T-helper 1 cell treated with Interleukin-12 subunit alpha and Interleukin-12 subunit beta and Interleukin-4 antibody, amounts not matched to agents 30 ng/mL and 1 ng/mL, for 36 hours (primary cell): ENCODE data around the gene TSEN2. TPM values are rescaled to one million over a fixed set of nuclear protein-coding genes. Genes with fewer than 3 reads are reported as not detected.

Experiments
- total RNA-seq: library from RNA; stranded (reverse); gene quantifications from 2 replicates; pipeline ENCODE4 v1.2.3, GENCODE V29; 2022

Gene TSEN2
- total RNA-seq, 1 donor from 2014 or later, result 13.3 TPM

Other genes starting within 250 kb of the TSEN2 start
- gene PPARG, start 195.4 kb upstream of the TSEN2 start, total RNA-seq, result 0.91 and 0.95 TPM in 2 replicates
- not detected in 2 replicates for gene MKRN2OS, start 61.0 kb downstream of the TSEN2 start, total RNA-seq
- gene MKRN2, start 72.6 kb downstream of the TSEN2 start, total RNA-seq, result 19.6 and 23.0 TPM in 2 replicates
- 95.9 and 104 TPM in 2 replicates for gene RAF1, start 179.6 kb downstream of the TSEN2 start, total RNA-seq